Peyer's patch (tissue), 4 donors: Measurements from ENCODE around the gene NUBP1.

Source experiments
- CTCF ChIP-seq, 6 experiments: fragments of 450-650 bp in 4 of 6; fragments of 200-600 bp in 2 of 6; sonication (generic) in 1 of 6; IDR thresholded peaks; one replicate each; pipeline ENCODE4 v1.5.1; 2017 to 2019; ENCODE audit warnings: antibody characterized with exemption in 6 of 6, mild to moderate bottlenecking in 3 of 6, moderate library complexity in 1 of 6
- POLR2A ChIP-seq, 2 donors: fragments of 450-650 bp; IDR thresholded peaks; one replicate each; pipeline ENCODE4 v1.5.1; 2017; ENCODE audit warnings: antibody characterized with exemption in 2 of 2, mild to moderate bottlenecking in 2 of 2, moderate library complexity in 2 of 2

GRCh38 chr16:10799736-10800135 is 56.1 kb downstream of the NUBP1 start:
- TF ChIP-seq CTCF (IDR thresholded peaks at IDR 0.05), result no peak
- TF ChIP-seq POLR2A (IDR thresholded peaks at IDR 0.05), result no peak
